GM20431 (cell line): ENCODE measurements around the gene FAM219A.

ENCODE experiments used
- in situ Hi-C: fragments of 300-500 bp; cut with MseI, MboI; formaldehyde crosslinking; loops from one replicate; pipeline ENCODE4 v1.15.0; 2020; ENCODE audit warnings: low sequenced_read_pairs; ENCODE audit not compliant: unreplicated experiment

The FAM219A gene

DNA sequence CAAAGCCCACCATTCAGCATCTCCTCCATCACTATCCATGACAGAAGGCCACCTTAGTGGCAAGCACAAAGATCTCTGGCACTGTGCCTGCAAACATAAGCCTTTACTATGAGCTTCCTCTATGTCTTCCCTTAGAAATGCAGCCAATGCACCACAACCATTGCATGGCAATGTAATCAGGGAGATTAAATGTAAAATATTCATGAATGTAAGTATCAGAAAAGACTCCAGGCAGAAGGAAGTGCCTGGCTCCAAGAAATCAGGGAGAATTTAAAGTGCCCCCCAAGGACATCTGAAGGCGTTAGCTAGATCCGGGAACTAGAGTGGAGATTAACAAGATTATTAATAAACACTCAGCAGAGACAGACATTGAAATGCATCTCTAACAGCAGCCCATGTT is 49.2 kb downstream of the FAM219A start:
- in situ Hi-C loops: loop anchor here (25.0 kb wide), 1 partner anchor 103 kb away; the partner anchor contains the start of gene ENHO

DNA sequence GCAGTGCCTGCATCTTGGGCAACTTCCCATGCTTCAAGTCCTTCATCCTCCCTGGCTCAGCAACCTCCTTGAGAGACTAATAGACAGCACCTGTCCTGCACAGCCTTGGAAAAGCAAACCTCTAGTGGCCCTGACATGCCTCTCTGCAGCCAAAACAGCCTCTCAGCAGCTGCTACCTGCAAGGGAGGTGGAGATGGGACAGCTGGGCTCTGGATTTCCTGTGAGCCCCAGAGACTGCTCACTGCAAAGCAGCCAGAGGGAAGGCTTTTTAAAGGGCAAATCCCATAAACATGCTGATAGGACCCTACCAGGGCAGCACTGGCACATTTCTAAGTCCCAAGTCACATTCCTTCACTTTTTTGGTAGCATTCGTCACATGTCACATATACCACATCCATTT is 50.2 kb downstream of the FAM219A start:
- in situ Hi-C loops: loop anchor here (25.0 kb wide), 1 partner anchor 104 kb away; the partner anchor contains the start of gene ENHO

DNA sequence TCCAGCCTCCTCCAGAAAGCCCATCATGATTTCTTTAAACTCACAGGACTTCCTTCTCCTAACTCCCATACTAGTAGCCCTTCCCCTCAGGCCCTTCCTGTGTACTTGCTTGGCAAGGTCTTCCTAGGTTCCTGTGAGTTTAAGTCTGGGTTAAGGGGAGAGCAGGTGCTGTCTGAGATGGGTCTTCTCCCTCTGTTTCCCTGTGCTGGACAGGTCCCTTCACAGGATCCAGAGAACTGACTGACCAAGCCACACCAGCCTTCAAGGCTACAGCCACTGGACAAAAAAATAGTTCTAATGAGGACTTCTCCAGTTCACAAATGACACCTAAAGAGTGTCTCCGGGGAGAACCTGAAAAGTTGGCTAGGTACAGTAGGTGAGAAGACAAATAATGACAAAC is 52.2 kb downstream of the FAM219A start:
- in situ Hi-C loops: loop anchor here (25.0 kb wide), 1 partner anchor 106 kb away; the partner anchor contains the start of gene ENHO

DNA sequence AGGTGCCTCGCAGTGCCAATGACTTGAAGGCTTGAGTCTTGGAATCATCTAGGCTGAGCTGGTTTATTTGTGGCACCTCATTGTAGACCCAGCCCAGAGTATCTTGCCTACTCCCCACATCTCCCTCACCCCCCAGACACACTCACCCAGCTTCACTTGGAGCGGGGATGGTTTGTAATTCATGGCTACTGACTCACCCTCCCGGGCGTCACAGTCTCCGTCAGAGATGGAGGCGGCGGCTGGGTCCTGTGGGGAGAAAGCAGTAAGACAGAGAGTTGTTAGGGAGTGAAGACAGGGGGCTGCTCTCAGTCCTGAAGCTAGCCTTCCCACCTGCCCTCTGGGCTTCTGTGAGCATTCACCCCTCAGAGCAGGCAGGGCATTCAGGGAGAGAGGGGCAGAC is 52.7 kb downstream of the FAM219A start:
- in situ Hi-C loops: loop anchor here (25.0 kb wide), 1 partner anchor 107 kb away; the partner anchor contains the start of gene ENHO

DNA sequence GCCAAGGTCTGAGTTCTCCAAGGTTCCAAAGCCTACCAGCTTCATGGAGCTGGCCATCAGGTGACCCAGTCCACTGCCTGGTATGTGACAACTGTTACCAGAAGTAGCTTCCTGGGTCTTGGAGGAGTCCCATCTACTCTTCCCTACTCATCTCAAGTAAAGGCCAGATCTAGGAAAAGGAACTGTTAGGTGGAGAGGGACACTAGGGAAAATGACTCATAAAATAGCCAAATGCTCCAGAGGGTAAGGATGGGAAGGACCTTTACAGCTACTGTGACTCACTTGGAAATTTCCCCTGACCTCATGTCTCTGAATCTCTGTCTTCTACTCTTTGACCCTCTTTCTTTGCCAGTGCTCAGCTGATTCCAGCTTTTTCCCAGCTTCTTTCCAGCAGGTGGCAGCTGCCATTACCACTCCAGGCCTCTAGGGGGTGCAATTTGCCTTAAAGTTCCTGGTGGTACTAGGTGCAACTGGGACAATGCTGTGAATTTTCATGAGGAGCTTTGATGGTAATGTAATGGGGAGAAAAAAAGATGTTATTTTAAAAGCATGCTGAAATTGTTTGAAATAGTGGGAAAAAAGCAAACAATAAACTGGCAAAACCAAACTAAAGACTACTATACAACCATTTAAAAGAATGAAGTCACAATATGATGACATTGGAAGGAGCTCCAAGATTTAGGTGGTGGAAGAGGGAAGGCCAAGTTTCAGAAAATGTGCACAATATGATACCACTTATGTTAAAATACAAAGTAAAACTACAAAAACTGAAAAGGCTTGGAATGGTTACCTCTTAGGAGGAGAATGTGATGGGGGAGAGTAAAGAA is 54.6 kb downstream of the FAM219A start:
- in situ Hi-C loops: loop anchor here (25.0 kb wide), 1 partner anchor 109 kb away; the partner anchor contains the start of gene ENHO

DNA sequence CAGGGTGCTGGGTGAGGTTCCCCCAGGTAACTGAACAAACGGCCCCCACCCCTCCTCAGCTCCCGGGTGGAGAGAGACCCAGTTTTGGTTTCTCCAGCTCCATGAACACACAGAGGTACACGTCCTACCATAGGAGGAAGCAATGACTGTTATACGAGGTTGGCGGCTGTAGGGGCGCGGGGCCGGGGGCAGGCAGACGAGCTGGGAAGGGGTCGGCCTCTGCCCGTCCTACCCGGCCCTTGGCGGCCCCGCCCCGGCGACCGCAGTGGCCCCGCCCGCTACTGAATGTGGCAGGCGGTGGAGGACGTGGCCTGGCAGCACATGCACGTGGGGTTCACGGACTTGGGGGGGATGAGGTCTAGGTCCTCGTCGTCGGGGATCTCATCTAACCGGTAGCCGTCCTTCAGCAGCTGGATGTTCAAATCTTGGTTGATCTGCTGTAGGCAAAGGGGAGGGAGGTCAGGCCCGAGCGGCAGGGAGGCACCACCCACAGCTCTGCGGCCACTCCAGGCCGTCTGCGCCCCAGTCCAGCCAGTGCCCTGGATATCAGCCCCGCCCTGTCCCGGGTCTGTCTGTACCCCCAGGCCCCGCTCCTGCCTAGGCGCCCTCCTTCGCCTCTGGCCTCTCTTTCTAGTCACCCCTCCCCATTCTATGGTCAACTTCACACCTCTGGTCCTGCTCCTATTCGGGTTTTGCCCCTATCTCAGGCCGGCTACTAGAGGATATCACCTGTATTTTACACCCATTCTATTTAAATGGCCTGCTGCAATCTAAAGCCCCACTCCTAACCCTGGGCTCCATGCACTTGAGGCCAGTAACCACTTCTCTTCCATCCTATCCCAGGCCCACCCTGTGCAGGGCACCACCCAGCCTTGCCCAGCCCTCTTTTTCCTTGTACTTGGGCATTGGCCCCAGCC is 57.4 kb downstream of the FAM219A start:
- in situ Hi-C loops: loop anchor here (25.0 kb wide), 1 partner anchor 111 kb away; the partner anchor contains the start of gene ENHO

DNA sequence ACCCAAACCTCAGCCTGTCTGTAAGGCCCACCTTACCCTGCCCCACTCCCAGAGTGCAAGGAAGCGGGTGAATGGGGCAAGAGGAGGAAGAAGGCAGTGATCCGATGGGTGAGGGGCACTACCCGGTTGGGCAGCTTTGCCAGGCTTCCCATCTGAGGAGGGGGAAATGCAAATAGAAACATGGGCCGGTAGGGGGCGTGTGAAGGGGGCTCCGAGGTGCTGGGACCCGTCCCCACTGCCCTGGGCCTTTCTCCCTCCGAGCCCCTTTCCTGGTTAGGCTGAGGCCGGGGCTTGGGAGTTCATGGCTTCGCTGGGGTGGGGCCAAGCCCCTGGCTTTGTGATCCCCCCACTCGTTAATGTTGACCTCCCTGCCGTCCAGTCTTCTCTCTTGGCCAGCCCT is 58.1 kb downstream of the FAM219A start:
- in situ Hi-C loops: loop anchor here (25.0 kb wide), 1 partner anchor 112 kb away; the partner anchor contains the start of gene ENHO

DNA sequence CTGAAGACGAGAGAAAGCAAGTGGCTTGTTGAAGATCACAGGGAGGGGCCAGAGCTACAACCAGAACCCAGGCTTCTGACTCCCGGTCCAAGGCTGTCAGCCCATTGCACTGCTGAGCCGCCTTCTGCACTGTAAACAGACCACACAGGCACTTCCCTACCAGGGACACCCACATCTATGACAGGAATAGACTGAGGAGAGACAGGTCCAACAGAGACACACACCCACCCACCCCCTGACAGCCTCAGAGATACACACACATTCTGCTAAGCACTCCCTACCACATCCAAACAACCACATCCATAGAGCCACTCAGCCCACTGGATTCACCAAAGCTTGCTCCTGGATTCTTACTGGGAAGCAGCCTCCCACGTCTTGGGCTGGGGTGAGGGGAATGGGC is 58.6 kb downstream of the FAM219A start:
- in situ Hi-C loops: loop anchor here (25.0 kb wide), 1 partner anchor 113 kb away; the partner anchor contains the start of gene ENHO

DNA sequence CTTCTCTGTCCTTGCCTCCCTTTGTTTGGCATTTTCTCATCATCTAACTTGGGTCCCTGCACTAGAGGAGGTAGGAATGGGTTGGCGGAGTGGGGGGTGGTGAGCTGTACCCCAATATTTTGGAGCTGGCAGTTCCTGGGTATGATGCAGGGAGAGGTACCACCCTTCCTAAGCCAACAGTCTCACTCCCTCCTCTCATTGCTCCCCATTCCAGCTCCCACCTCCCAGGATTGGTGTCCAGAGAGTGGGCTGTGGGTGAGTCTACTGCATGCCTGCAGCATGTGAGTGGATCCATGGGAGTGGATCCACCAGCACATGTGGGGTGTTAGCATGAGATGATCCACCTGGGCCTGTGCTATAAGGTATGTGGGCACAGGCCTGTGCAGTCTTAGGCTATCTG is 59.5 kb downstream of the FAM219A start:
- in situ Hi-C loops: no loop called here

DNA sequence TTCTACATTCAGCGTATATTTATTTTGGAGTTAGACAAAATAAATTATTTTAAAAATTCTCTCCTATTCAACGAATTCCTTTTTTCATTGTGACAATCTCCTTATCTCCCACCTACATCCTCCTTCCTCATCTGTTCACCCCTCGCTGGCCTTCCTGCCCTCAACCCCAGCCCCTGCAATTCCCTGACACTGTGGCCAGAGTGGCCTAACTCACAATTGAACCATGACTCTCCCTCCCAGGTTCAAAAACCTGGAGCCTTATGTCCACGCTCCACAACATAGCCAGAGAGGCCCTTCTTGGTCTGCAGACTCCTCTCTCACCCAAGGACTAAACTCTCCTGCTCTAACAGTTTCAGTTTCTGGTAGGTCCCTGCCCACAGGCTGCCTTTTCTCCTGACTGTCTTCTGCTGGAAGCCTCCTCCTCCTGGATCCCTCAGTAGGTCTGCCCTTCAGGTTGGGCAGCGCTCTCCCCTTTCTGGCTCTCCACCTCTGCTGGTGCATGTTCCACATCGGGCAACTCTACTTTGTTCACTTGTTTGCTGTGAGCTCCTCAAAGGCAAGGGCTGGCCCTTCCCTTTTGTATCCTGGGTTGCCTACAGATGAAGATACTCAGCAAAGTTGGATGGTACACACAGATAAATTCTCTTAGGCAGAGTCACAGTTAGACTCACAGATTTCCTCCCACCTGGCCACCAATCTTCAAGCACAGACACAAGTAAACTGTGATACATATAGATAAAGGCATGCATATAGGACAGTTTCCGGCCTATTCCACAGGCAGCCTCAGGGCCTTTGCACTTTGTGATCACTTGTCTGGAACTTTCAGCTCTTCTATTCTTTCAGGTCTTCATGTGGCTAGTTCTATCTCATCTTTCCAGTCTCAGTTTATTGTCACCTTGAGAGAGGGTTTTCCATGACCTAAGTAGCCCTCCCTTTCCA is 61.8 kb downstream of the FAM219A start:
- in situ Hi-C loops: no loop called here

DNA sequence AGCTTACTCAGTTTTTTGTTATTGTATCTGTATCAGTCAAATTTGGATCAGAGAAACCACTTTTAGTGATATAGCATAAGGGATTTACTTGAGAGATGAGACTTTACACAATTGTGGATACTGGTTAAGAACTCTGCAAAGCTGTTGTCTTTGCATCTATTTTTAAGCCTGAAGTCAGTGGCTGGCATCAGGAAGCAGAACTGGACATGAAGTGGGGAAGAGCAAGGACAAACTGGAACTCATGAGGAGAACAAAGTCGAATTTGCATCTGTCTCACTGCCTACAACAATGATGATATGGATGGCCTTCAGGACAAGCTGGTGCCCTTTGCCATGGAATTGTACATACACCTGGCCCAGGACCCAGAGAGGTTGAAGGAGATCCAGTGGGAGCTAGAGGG is 65.9 kb downstream of the FAM219A start:
- in situ Hi-C loops: no loop called here

DNA sequence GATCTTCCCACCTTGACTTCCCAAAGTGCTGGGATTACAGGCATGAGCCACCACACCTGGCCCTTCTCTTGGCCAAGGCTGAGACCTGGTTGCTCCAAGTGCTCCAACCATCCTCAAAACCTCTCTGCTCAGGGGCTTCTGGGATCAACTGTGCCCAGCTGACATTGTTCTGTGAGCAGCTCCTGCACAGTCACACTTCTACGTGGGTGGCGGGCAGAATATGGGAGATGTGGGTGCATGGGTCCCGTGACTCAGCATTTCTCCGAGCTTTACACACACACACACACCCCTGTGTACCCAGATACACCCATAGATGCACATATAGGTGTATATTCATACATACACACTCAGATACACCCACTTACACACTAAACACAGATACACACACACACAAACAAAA is 71.1 kb downstream of the FAM219A start:
- in situ Hi-C loops: no loop called here

DNA sequence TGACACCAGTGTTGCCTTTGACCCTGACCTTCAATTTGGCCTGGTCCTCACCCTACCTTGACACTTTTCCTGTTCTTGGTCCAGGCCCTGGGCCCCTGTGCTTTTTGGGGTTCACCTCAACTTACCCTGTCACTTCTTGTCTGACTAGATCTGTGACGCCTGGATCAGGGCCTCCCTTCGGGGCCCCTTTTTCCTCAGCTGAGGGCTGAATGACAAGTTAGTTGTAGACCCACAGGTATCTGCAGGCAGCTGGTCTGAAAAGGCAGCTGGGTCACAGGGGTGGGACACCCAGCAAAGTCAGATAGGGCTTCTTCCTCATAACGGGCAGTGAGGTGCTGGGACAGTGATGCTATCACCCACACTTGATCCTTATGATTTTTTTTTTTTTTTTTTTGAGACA is 71.7 kb downstream of the FAM219A start:
- in situ Hi-C loops: no loop called here

DNA sequence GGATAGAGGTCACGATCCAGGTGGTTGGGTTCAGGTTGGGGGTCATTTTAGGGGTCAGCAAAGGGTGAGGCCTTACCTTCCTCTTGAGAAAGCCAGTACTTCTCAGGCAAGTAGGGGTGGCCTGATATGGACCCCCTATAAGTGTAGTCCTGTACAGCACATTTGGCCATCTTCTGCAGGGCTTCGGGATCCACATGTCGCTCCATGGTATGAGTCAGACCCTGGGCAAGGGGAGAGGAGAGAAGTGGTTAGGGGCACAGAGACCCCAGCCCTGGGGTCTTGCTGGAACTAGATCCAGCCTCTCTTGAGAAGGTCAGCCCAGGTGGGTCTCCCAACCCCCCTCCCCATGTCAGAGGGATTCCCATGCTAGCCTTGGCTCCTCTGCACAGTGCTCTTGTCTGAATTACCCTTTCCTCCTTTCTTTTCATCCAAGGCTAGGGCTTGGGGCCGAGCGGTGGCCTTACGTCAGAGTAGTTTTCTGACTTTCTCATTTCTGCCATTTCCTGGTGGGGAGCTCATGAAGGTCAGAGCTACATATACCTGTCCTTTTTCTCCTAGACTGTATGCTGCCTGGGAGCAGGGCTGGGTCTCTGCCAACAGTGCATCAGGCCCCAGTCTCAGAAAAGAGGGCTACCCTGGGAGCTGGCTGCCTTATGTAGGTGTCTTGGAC is 72.7 kb downstream of the FAM219A start:
- in situ Hi-C loops: no loop called here

DNA sequence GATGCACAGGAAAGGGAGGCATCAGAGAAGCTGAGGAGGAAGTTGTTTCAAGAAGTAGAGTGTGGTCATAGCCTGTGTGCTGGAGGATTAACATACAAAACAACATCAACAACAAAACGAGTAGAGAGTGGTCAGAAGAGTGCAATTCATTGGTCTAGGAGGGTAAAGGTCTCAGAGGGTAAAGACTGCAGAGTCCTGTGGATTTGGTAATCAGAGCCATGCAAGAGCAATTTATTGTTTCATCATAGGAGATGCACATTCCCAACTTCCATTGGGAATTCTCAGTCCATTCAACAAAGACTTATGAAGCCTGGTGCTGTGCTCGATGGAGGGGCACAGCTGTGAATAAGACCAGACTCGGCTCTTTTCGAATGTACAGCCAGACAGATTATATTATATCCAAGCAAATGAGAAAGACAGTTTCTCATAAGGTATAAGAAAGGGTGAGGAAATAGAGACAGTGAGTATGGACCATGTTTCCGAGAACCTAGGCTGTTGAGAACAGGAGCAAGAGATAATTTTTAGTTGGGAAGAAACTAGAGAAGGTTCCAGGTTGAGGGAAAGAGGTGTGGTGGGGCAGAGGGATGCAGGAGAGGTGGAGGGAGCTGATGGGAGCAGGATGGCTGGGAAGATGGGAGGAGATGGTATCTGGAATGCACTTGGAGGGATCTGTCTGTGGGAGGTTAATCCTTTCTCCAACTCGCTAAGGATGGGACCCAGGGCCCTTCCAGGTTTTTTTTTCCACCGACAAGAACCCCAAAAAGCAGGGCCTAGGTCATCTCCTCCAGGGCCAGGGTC is 73.8 kb downstream of the FAM219A start:
- in situ Hi-C loops: no loop called here

DNA sequence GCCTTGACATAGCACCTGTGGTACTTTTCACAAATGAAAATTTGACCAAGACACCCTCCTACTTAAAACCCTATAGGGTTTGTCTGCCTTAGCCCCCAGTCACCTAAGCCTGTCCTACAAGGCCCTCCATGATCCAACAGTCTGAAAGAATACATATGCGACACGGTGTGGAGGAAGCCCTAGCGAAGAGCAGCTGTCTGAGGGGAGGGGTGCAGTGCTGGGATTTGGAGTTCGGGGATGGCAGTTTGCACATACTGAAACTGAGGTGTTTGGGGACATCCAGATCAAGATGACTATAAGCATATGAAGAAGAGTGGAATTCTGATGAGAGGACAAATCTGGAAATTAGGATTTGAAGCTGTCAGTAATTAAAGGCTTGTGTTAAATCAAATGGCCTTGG is 74.5 kb downstream of the FAM219A start:
- in situ Hi-C loops: no loop called here

DNA sequence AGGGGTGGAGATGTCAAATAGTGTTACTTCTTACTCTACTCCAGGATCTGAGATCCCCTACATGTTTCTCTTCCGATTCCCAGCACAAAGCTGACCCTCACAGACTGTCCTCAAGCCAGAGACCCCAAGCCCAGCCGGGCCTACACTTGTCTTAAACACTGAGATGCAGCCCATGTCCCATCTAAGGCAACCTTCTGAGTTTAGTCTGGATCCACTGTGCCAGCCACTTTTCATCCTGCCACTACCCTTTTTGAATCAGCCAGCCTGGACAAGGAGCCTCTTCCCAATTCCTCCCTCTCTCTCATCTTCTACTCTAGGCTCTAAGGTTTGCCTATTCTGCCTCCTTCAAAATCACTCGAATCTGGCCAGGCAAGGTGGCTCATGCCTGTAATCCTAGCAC is 75.5 kb downstream of the FAM219A start:
- in situ Hi-C loops: no loop called here

DNA sequence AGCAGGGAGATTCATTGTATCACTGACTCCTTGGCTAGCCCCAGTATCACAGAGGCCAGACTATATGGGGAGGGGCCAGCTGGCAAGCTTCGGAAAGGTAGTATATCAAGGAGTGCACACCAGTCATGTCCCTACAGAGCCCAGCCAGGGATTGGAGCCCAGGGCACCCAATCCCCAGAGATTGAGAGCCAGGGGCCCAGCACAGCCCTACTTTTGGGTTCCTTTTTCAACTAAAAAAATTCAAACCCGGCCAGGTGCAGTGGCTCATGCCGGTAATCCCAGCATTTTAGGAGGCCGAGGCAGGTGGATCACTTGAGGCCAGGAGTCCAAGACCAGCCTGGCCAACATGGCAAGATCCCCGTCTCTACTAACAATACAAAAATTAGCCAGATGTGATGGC is 76.3 kb downstream of the FAM219A start:
- in situ Hi-C loops: no loop called here
